WTC11 (cell line): Measurements from ENCODE around the gene RNU1-3. TPM values are rescaled to one million over a fixed set of nuclear protein-coding genes. Genes with fewer than 3 reads are reported as not detected.
"Not testable (repeated sequence)": the region's sequence is repeated elsewhere in the genome, so short reads cannot be mapped to it uniquely, and the experiment has no call there.

ENCODE experiments used
- ATAC-seq: fragments of 200-7000 bp; cut with Tn5 transposase; 2 replicates; pipeline ENCODE4 v1.10.0; 2021; ENCODE audit warnings: mild to moderate bottlenecking, moderate library complexity
- CTCF ChIA-PET: fragments of 300-600 bp; sonication (Branson Sonifier 250); formaldehyde crosslinking; loops from one replicate; lab custom pipeline; 2021; ENCODE audit warnings: antibody characterized with exemption; lab: Charles Lee
- POLR2A ChIA-PET: fragments of 350-600 bp; sonication (Branson Sonifier 250); formaldehyde crosslinking; loops from one replicate; lab custom pipeline; 2021; ENCODE audit warnings: antibody characterized with exemption; lab: Charles Lee
- DNase-seq: peaks from one replicate; pipeline ENCODE4 v3.0.0; 2021; ENCODE audit warnings: low spot score
- H3K27ac Mint-ChIP-seq: 2 replicates; pipeline ENCODE4 v1.8.0; 2021; ENCODE audit warnings: mixed read lengths
- H3K27me3 Mint-ChIP-seq: 2 replicates; pipeline ENCODE4 v1.8.0; 2021; ENCODE audit warnings: low read depth, mild to moderate bottlenecking, moderate library complexity, mixed read lengths
- H3K36me3 Mint-ChIP-seq: 2 replicates; pipeline ENCODE4 v1.8.0; 2021; ENCODE audit warnings: mixed read lengths
- H3K4me1 Mint-ChIP-seq: 2 replicates; pipeline ENCODE4 v1.8.0; 2022; ENCODE audit warnings: mixed read lengths
- H3K4me3 Mint-ChIP-seq: 2 replicates; pipeline ENCODE4 v1.8.0; 2021; ENCODE audit warnings: mild to moderate bottlenecking, moderate library complexity, mixed read lengths
- H3K9me3 Mint-ChIP-seq: 2 replicates; pipeline ENCODE4 v1.8.0; 2021; ENCODE audit warnings: mixed read lengths
- NR1H2 ChIP-seq: sonication (generic); formaldehyde crosslinking; IDR thresholded peaks from 2 replicates; pipeline ENCODE4 v1.9.0; 2021; ENCODE audit warnings: mild to moderate bottlenecking, moderate library complexity, missing genetic modification reagents
- total RNA-seq: library from RNA; stranded (reverse); gene quantifications from 3 replicates; pipeline ENCODE4 v1.2.3, GENCODE V29; 2021

The RNU1-3 gene
- total RNA-seq, 1 experiment from 2014 or later: 1,197 TPM

GRCh38 chr1:16643001-16643411 is 23.7 kb downstream of the RNU1-3 start:
- TF ChIP-seq NR1H2: peak; percentile 38; the same call in 1 of the 2 replicates
- H3K27me3 Mint-ChIP-seq, H3K4me3 Mint-ChIP-seq, H3K36me3 Mint-ChIP-seq, H3K4me1 Mint-ChIP-seq, POLR2A ChIA-PET, ATAC-seq, H3K9me3 Mint-ChIP-seq, H3K27ac Mint-ChIP-seq: not testable (repeated sequence)
- CTCF ChIA-PET: interaction anchor here (1.2 kb wide), 1 partner anchor 65 kb away, joined by 3 read pairs; no protein-coding TSS in a partner anchor
- peak; percentile 16 for DNase-seq

DNA sequence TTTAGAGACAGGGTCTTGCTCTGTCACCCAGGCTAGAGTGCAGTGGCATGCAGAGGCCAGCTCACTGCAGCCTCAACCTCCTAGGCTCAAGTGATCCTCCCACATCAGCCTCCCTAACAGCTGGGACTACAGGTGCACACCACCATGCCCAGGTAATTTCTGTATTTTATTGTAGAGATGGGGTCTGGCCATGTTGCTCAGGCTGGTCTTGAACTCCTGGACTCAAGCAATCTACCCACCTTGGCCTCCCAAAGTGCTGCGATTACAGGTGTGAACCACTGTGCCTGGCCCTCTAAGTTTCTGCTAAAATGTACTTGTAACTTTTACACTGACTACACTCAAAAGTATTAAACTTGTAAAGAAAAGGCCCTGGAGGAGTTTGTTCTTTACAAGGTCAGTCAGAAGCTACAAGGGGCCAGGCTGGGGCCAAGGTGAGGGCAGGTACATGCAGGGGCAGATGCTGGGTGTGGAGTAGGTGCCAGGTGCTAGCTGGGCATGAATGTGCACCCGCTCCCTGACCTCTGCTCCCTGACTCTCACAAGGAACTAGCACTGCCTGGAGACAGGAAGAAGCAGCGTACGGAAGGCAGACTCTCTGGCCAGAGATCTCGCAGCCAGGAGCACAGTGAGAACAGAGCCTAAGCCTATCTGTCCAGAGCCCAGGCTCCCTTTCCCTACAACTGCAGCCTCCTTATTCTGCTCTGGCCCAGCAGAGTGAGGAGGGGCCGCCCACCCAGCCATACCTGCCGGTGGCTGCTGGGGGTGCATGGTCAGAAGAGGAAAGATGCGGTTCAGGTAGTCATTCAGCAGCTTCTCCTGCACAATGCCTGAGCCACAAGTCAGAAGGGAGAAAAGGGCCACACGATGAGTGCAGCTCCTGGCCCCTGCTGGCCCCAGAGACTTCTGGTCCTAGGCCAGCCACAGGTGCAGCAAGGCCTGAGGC is 24.5 kb downstream of the RNU1-3 start:
- DNase-seq: peak; percentile 13
- H3K9me3 Mint-ChIP-seq, H3K27ac Mint-ChIP-seq, H3K36me3 Mint-ChIP-seq, H3K4me3 Mint-ChIP-seq, POLR2A ChIA-PET, ATAC-seq, H3K4me1 Mint-ChIP-seq, H3K27me3 Mint-ChIP-seq: not testable (repeated sequence)
- CTCF ChIA-PET: interaction anchor here (1.2 kb wide), 1 partner anchor 65 kb away, joined by 3 read pairs; no protein-coding TSS in a partner anchor

- H3K27ac Mint-ChIP-seq, H3K4me1 Mint-ChIP-seq, DNase-seq, H3K27me3 Mint-ChIP-seq, H3K36me3 Mint-ChIP-seq, H3K9me3 Mint-ChIP-seq, ATAC-seq, POLR2A ChIA-PET, H3K4me3 Mint-ChIP-seq: not testable (repeated sequence)
- CTCF ChIA-PET: interaction anchor here (0.7 to 2.2 kb wide), 3 partner anchors 20 to 66 kb away, joined by 3 to 6 read pairs (median 3); no protein-coding TSS in a partner anchor
Observed at GRCh38 chr1:16641159-16641975, 25.4 kb downstream of the RNU1-3 start.

DNA sequence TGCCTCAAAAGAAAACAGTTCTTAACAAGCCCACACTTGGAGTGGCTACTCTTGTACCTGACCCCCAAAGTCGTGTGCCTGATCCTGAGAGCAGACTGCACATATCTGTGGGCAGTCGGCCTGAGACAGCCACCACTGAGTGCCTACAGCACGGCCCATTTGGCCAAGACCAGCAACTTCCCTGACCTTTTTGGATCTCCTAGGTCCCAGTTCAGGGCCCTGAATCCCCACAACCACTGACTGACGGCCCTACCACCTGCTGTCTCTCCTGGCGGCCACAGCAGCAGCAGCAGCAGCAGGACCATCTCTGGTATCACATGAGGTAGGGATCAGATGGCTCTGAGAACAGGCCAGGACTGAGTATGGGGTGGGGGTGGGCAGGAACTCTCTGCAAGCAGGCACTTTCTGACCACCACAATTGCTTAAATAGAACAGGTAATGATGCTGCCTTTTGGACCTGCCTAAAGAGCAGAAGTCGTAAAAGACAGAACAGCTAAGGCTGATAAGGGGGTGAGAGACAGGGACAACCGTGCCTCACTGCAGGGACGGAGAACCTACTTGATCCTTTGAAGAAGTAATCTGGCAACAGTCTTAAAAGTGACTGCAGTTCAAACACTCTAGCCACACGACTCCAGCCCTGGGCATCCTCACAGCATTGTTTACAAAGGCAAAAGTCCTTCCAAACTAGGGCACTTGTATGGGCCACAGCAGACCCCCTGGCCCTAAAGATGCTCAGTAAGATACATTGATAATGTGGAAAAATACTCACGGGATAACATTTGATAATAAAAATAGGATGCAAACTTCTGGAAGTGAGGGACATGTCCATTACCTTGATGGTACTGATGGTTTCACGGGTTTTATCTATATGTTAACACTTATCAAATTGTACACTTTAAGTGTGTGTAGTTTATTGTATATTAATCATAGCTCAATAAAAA is 27.4 kb downstream of the RNU1-3 start:
- DNase-seq (peak; percentile 40), ATAC-seq (peak; percentile 50)
- H3K4me3 Mint-ChIP-seq, H3K4me1 Mint-ChIP-seq, H3K9me3 Mint-ChIP-seq, H3K27ac Mint-ChIP-seq, H3K36me3 Mint-ChIP-seq, H3K27me3 Mint-ChIP-seq, POLR2A ChIA-PET: not testable (repeated sequence)
- CTCF ChIA-PET: interaction anchor here (1.0 to 2.2 kb wide), 2 partner anchors 18 kb away, joined by 6 read pairs; no protein-coding TSS in a partner anchor

DNA sequence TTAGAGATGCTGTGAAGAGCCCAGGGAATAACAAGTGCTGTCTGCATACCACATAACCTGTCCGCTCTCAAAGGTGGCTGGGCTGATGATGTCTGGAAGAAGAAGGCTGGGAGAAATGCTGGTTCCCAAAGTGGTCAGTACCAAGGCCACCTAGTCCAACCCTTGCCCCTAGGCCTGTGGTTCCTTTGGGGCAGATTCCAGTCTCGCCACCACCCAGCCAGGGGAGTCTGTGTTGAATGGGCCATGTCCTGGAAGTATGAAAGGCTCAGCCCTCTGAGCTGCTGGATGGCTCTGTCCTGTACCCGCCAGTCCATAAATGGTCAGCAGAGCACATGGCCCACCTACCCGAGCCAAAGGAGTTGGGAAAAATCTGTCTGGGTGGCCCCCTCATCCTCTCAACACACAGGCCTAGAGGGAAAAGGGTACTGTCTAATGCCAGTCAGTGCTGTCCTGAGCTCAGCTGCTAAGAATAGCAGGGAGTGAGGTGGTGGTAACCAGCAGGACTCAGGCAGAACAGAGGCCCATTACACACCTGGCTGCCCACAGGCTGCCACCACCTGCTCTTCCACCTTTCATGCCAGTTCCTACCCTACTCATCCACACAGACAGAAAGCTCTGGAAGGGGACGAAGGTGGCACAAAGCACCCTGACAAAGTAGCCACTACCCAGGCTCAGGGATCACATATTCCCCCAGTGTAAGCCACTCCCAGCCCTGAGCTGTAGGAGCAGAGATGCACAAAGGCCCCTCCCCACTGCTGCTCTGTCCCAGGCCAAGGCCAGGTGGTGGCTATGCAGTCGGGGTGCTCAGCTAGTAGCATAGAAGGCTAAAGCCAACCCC is 28.6 kb downstream of the RNU1-3 start:
- H3K4me3 Mint-ChIP-seq, H3K27ac Mint-ChIP-seq, H3K4me1 Mint-ChIP-seq, H3K36me3 Mint-ChIP-seq, POLR2A ChIA-PET, H3K9me3 Mint-ChIP-seq, H3K27me3 Mint-ChIP-seq: not testable (repeated sequence)
- ATAC-seq (peak; percentile 22), DNase-seq (peak; percentile 11)
- CTCF ChIA-PET: interaction anchor here (1.0 kb wide), 1 partner anchor 17 kb away, joined by 6 read pairs; no protein-coding TSS in a partner anchor

DNA sequence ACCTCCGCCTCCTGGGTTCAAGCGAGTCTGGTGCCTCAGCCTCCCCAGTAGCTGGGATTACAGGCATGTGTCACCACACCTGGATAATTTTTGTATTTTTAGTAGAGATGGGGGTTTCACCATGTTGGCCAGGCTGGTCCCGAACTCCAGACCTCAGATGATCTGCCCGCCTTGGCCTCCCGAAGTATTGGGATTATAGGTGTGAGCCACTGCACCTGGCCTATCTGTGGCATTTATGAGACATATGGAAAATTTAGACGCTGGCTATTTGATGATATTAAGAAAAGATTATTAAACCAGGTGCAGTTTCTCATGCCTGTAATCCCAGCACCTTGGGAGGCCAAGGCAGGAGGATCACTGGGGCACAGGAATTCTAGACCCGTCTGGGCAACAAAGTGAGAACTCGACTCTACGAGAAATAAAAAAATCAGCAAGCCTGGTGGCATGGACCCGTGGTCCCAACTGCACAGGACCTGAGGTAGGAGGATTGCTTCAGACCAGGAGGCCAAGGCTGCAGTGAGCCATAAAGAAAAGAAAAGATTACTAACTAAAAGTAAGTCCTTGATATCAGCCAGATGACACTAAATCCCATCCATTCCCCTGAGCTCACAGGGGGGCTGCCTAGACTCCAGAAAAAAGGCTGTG is 30.1 kb downstream of the RNU1-3 start:
- POLR2A ChIA-PET, H3K27me3 Mint-ChIP-seq, H3K4me3 Mint-ChIP-seq, H3K9me3 Mint-ChIP-seq, ATAC-seq, H3K27ac Mint-ChIP-seq, H3K4me1 Mint-ChIP-seq: not testable (repeated sequence)
- H3K36me3 Mint-ChIP-seq: peaks cover 12% of the 10 kb centered on the region
- peak; percentile 9 for DNase-seq
- CTCF ChIA-PET: interaction anchor here (2.2 kb wide), 1 partner anchor 16 kb away, joined by 9 read pairs; no protein-coding TSS in a partner anchor

DNA sequence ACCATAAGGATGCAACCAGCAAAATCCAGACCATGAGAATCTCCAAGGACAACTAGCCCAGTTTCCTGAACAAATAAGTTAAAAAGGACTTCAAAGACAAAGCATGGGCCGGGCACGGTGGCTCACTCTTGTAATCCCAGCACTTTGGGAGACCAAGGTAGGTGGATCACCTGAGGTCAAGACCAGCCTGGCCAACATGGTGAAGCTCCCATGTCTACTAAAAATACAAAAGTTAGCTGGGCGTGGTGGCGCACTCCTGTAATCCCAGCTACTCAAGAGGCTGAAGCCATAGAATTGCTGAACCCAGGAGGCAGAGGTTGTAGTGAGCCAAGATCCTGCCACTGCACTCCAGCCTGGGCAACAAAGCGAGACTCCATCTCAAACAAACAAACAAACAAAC is 30.8 kb downstream of the RNU1-3 start:
- H3K27ac Mint-ChIP-seq, H3K27me3 Mint-ChIP-seq, H3K4me3 Mint-ChIP-seq, H3K9me3 Mint-ChIP-seq, POLR2A ChIA-PET, H3K4me1 Mint-ChIP-seq, ATAC-seq: not testable (repeated sequence)
- peaks cover 14% of the 10 kb centered on the region for H3K36me3 Mint-ChIP-seq
- peak; percentile 13 for DNase-seq
- CTCF ChIA-PET: interaction anchor here (1.7 to 2.2 kb wide), 2 partner anchors 11 to 15 kb away, joined by 9 to 10 read pairs; no protein-coding TSS in a partner anchor

GRCh38 chr1:16633540-16634282 is 33.0 kb downstream of the RNU1-3 start:
- DNase-seq: peak; percentile 8
- peaks cover 23% of the 10 kb centered on the region for H3K36me3 Mint-ChIP-seq
- CTCF ChIA-PET: interaction anchor here (1.4 to 2.0 kb wide), 2 partner anchors 9 to 13 kb away, joined by 4 to 8 read pairs; no protein-coding TSS in a partner anchor

GRCh38 chr1:16632044-16632850 is 34.5 kb downstream of the RNU1-3 start:
- H3K4me1 Mint-ChIP-seq, POLR2A ChIA-PET, H3K4me3 Mint-ChIP-seq, ATAC-seq, H3K9me3 Mint-ChIP-seq, H3K27ac Mint-ChIP-seq, DNase-seq, H3K27me3 Mint-ChIP-seq: not testable (repeated sequence)
- CTCF ChIA-PET: interaction anchor here (1.4 to 2.0 kb wide), 2 partner anchors 8 to 11 kb away, joined by 4 to 8 read pairs; no protein-coding TSS in a partner anchor
- peaks cover 31% of the 10 kb centered on the region for H3K36me3 Mint-ChIP-seq

More at GRCh38 chr1:16633540-16634282, 33.0 kb downstream of the RNU1-3 start:
- H3K4me3 Mint-ChIP-seq, H3K27ac Mint-ChIP-seq, H3K4me1 Mint-ChIP-seq, H3K9me3 Mint-ChIP-seq, POLR2A ChIA-PET, ATAC-seq, H3K27me3 Mint-ChIP-seq: not testable (repeated sequence)
